Cardiac fibroblast (primary cell): Measurements from ENCODE around the gene BANF2.

Source experiments
- DNase-seq, 2 donors: peaks; one replicate each; pipeline versions ENCODE4 v3.0.0 to v3.0.0-alpha.2; 2010; ENCODE audit warnings: low read depth in 2 of 2
- H3K4me3 ChIP-seq, 2 donors: replicated peaks in 1 of 2; 1 replicate in 1 of 2; 2 replicates in 1 of 2; pipeline ENCODE4 v1.5.1; 2011; ENCODE audit warnings: low read depth in 2 of 2, low read length in 2 of 2, mild to moderate bottlenecking in 2 of 2, moderate library complexity in 1 of 2
- CTCF ChIP-seq: IDR thresholded peaks from one replicate; pipeline ENCODE4 v1.5.1; 2011; ENCODE audit warnings: low read depth, mild to moderate bottlenecking, low read length, inconsistent platforms

The BANF2 gene

GRCh38 chr20:17682889-17683198 is 16.9 kb upstream of the BANF2 start:
- no peak for TF ChIP-seq CTCF

GRCh38 chr20:17683218-17684076 is 16.3 kb upstream of the BANF2 start:
- no peak for TF ChIP-seq CTCF
- H3K4me3 ChIP-seq, result no peak overlapping the region

More at GRCh38 chr20:17682889-17683198, 16.9 kb upstream of the BANF2 start:
- no peak for DNase-seq
- H3K4me3 ChIP-seq, result peak overlapping the region; percentile 50 to 64

GRCh38 chr20:17684077-17684888 is 15.5 kb upstream of the BANF2 start:
- no peak for DNase-seq
- no peak for TF ChIP-seq CTCF
- no peak overlapping the region for H3K4me3 ChIP-seq

More at GRCh38 chr20:17683218-17684076, 16.3 kb upstream of the BANF2 start:
- no peak for DNase-seq

GRCh38 chr20:17685168-17685567 is 14.6 kb upstream of the BANF2 start:
- no peak overlapping the region for H3K4me3 ChIP-seq
- no peak for DNase-seq
- TF ChIP-seq CTCF, result no peak

- DNase-seq, result no peak
- no peak for TF ChIP-seq CTCF
- no peak overlapping the region for H3K4me3 ChIP-seq
These were observed 12.0 kb upstream of the BANF2 start for GRCh38 chr20:17687800-17688199.

- H3K4me3 ChIP-seq, result no peak overlapping the region
- DNase-seq, result no peak
- no peak for TF ChIP-seq CTCF
These were observed 10.8 kb upstream of the BANF2 start for GRCh38 chr20:17688965-17689364.
